ENCODE data around the gene PCBD2.
A peak's percentile ranks its signal among the peaks of the same experiment; 100 is the strongest.
"Not testable (repeated sequence)": the region's sequence is repeated elsewhere in the genome, so short reads cannot be mapped to it uniquely, and the experiment has no call there.

Gene PCBD2

DNA sequence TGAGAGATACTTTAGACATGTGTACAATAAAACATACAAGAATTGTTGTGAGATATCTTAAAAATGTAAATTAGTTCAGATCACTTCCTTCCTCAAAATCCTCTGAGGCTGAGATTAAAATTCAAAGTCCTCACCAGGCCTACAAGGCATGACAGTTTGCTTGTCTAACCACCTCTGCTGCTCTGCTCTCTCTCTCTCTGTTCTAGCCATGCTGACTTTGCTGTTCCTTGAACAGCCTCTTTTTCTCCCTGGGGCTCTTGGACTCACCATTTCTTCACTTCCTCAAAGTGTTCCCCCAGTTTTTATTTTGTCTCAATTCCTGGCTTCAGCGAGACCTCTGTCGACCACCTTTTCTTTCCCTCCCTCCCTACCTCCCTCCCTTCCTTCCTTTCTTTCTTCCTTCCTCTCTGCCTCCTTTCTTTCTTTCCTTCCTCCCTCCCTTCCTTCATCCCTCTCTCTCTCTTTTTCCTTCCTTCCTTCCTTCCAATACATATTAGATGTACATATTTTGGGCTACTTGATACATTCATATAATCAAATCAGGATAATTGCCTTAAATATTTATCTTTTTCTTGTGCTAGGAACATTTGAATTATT, 89.7 kb downstream of the PCBD2 start:
- FAIRE-seq: no peak
- DNase-seq (ENCODE audit: insufficient read length, low spot score): no peak
- TF ChIP-seq, protein P1, sequence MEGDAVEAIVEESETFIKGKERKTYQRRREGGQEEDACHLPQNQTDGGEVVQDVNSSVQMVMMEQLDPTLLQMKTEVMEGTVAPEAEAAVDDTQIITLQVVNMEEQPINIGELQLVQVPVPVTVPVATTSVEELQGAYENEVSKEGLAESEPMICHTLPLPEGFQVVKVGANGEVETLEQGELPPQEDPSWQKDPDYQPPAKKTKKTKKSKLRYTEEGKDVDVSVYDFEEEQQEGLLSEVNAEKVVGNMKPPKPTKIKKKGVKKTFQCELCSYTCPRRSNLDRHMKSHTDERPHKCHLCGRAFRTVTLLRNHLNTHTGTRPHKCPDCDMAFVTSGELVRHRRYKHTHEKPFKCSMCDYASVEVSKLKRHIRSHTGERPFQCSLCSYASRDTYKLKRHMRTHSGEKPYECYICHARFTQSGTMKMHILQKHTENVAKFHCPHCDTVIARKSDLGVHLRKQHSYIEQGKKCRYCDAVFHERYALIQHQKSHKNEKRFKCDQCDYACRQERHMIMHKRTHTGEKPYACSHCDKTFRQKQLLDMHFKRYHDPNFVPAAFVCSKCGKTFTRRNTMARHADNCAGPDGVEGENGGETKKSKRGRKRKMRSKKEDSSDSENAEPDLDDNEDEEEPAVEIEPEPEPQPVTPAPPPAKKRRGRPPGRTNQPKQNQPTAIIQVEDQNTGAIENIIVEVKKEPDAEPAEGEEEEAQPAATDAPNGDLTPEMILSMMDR (IDR thresholded peaks at IDR 0.05; ENCODE audit: insufficient read depth, missing control alignments): no peak

DNA sequence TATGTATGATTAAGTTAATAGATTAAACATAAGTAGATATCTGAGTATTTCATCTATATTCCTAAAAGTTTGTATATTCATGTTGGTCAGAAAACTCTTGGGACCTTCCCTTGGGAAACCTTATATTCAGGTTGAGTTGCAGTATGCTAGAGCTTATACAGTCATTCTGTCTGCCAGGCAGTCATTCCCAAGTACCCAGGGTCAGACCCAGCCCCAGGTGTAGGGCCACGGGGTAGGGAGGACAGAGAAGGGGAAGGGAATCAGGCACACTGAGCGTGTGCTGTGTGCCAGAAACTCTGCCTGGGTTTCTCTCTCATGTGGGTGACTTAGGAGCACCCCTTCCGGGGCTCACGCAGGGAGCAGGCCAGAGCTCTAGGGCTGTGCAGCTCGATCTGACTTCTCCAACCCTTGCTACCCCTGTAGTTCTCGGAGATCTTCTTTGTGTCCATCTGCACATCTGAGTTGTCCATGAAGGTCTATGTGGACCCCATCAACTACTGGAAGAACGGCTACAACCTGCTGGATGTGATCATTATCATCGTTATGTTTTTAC, 91.0 kb downstream of the PCBD2 start:
- no peak for FAIRE-seq

DNA sequence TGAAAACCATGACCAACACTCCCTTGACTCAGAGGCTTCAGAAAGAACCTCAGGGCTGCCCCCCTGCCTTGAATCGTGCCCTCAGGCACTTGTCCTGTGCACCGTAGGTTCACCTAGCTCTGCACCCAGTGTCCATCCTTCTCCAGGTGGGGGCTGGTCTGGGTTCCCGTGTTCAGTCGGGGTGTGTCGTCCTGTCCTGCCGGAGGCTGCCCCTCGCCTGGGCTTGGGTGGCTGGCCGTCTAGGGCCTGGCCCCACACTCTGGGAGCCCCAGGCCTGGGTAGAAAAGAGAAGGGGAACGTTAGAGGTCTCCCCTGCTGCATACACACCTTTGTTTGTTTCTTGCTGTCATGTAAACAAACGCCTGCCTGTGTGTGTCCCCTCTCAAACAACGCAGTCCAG, 92.1 kb downstream of the PCBD2 start:
- DNase-seq (ENCODE audit: insufficient read length, low spot score): no peak
- TF ChIP-seq, protein P1 (IDR thresholded peaks at IDR 0.05; ENCODE audit: insufficient read depth, missing control alignments): no peak
- FAIRE-seq: no peak

More for the DNA sequence above, 91.0 kb downstream of the PCBD2 start:
- TF ChIP-seq, protein P1 (IDR thresholded peaks at IDR 0.05; ENCODE audit: insufficient read depth, missing control alignments): no peak
- DNase-seq (ENCODE audit: insufficient read length, low spot score): no peak

DNA sequence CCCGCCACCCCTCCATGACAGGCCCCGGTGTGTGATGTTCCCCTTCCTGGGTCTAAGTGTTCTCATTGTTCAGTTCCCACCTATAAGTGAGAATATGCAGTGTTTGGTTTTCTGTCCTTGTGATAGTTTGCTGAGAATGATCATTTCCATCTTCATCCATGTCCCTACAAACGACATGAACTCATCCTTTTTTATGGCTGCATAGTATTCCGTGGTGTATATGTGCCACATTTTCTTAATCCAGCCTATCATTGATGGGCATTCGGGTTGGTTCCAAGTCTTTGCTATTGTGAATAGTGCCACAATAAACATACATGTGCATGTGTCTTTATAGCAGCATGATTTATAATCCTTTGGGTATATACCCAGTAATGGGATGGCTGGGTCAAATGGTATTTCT, 93.1 kb downstream of the PCBD2 start:
- FAIRE-seq; DNase-seq (ENCODE audit: insufficient read length, low spot score): not testable (repeated sequence)

DNA sequence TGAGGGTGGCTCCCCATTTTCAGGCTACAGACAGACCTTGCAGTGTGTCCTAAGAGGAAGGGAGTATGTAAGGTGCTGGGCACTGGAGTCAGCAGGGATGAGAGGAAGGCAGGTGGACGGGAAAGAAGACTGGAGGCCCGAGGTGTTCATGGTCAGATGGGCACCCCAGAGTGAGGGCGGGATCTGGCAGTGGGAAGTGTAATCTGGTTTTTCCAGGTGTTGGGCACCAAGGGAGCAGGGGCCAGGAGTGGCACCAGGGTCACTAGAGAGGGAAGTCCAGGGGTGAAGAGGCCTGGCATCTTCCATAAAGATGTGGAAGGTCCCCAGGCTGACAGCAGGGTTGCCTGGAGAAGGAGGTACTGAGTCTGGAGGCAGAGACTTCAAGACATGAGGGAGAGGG, 99.4 kb downstream of the PCBD2 start:
- FAIRE-seq: no peak
- TF ChIP-seq, protein P1 (IDR thresholded peaks at IDR 0.05; ENCODE audit: insufficient read depth, missing control alignments): no peak
- DNase-seq (ENCODE audit: insufficient read length, low spot score): peak; percentile 5

DNA sequence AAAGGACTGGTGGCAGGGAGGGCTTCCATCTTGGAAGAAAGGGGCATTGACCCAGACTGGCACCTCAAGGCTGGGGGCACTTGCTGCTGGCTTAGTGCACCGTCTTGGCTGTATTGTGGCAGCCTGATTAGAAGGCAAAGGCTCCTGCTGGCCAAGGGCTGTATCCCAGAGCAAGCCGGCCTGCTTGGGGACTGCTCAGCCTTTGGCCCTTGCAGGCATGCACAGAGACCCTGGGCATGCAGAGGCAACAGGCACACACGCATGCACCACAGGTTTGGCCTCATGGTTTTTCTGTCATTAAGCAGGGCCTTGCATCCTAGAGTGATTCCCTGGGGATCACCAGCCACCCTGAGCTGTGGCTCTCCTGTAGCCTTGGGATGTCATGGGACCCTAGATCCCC, 100.1 kb downstream of the PCBD2 start:
- DNase-seq (ENCODE audit: insufficient read length, low spot score) (peak; percentile 6), FAIRE-seq (no peak)
- TF ChIP-seq, protein P1 (IDR thresholded peaks at IDR 0.05; ENCODE audit: insufficient read depth, missing control alignments): no peak

DNA sequence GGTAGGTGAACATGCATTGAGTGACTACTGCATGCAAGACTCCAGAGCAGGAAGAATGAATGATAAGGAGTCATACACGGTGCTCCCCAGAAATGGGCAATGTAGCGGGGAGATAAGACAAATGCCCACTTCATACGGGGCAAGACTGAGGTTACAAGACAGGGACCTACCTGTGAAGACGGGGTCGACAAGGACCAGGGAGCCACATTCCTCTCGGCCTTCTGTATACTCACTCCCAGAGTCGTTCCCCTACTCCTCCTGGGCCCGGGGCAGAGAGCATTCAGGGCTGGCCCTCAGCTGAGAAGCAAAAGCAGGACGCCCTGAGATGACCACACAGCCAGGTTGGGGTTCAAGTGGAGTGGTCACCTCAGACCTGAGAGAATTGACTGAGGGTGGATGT, 102.4 kb downstream of the PCBD2 start:
- FAIRE-seq (no peak), DNase-seq (ENCODE audit: insufficient read length, low spot score) (peak; percentile 13)
- TF ChIP-seq, protein P1 (IDR thresholded peaks at IDR 0.05; ENCODE audit: insufficient read depth, missing control alignments): no peak

Measured in D721Med (cell line).